NAMALWA (cell line): ENCODE results near the gene ALOX12B.
"Not testable (repeated sequence)": the region's sequence is repeated elsewhere in the genome, so short reads cannot be mapped to it uniquely, and the experiment has no call there.

Experiments
- DNase-seq: peaks from one replicate; pipeline ENCODE4 v3.0.0-alpha.2; 2015; ENCODE audit warnings: low spot score

The ALOX12B gene

DNA sequence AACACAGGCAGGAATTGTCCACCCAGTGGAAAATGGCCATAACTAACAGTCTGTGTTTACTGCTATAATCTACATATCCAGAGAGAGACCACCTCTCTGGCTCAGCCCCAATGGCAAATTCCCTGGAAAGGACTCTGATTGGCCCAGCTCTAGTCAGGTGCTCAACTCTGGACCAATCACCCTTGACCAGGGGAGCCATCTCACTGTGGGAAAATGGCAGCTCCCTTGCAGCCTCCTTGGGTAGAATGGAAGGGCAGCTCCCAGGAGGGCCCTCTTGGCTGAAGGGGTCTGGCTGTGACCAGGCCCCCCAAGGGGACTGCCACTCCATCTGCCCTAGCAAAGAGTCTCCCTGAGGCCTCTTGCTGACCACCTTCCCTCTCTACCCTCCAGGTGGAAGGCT is 45.5 kb downstream of the ALOX12B start:
- no peak for DNase-seq

DNA sequence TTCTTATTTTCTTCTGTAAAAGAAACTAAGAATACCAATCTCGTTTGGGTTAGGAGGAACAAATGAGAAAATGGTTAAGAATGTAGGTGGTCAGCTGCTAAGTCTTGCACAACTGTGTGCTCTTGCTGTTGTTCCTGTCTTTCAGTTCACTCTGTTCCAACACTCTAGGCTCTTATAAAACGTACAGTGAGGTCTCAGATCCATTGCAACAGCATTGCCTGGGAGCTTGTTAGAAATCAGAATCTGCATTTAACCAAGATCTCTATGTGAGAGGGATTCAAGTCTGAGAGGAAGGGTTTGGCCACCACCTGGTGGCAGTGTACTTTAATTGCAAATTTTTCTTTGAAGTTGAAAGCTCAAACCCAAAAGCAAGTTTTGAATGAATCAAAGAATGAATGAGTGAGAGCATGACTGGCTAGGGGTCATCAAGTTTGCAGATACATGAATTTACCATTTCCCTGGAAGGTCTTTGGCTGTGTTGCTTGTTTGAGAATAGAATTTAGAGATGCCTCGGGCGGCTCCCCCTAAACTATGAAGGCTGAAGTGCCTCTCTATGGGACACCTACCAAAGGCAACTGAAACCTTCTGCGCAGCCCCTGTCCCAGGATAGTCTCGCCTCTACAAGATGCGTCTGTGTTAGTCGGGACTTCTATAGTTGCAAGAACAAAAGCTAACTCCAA is 46.1 kb downstream of the ALOX12B start:
- peak; percentile 68 for DNase-seq

DNA sequence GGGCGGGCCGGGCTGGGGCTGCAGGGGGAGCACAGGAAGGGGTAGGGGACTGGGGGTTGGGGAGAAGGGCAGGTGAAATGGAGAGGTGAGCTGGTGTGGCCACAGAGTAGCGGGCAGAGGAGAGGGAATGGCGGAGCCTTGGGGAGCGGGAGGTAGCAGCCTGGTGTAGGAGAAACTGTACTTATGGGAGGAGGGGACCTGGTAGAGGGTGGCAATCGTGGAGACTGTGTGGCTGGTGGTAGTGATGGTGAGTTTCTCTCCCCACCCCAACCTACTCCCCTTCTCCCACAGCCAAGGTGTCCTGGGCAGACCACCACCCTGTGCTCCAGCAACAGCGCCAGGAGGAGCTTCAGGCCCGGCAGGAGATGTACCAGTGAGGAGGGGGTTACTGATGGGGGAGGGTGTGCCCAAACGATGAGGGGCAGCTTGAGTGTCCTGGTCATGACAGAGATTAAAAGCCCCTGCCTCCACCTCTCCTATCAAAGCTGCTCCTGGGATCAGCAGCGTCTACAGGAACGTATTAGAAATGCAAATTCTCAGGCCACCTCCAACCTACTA is 47.8 kb downstream of the ALOX12B start:
- DNase-seq, result no peak

DNA sequence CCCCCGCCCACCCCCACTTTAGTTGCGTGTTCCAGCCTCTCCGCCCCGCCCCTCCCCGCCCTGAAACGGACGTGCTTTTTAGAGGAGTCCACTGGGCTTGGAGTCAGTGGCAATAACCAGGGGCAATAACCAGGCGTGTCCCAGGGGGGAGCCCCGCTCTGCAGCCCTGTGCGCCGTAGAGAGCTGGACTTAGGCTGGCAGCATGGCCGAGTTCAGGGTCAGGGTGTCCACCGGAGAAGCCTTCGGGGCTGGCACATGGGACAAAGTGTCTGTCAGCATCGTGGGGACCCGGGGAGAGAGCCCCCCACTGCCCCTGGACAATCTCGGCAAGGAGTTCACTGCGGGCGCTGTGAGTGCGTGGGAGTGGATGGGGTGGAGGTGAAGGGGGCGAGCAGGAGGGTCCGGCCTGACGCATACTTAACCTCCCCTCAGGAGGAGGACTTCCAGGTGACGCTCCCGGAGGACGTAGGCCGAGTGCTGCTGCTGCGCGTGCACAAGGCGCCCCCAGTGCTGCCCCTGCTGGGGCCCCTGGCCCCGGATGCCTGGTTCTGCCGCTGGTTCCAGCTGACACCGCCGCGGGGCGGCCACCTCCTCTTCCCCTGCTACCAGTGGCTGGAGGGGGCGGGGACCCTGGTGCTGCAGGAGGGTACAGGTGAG is 48.4 kb downstream of the ALOX12B start, which contains the start of gene ALOX15B:
Gene ALOX15B, plus strand, starts transcription at position 106 of the 657 bp plus-strand sequence. Its CDS starts 97 bp downstream, at position 203.
- no peak for DNase-seq

DNA sequence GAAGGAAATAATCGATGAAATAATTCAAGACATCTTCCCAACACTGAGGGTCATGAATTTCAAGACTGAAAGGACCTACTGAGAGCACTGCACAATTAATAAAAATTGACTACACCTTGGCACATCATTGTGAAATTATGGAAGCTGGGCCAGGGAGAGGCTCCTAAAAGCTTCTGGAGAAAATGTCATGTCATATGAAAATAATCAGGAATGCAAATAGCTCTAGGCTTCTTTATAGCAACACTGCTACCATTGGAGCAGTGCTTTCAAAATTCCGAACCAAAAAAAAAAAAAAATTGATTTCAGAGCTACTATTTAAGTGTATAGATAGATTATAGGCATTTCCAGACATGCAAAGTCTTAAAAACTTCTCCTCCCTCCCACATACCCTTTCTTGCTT is 55.1 kb downstream of the ALOX12B start:
- no peak for DNase-seq

DNA sequence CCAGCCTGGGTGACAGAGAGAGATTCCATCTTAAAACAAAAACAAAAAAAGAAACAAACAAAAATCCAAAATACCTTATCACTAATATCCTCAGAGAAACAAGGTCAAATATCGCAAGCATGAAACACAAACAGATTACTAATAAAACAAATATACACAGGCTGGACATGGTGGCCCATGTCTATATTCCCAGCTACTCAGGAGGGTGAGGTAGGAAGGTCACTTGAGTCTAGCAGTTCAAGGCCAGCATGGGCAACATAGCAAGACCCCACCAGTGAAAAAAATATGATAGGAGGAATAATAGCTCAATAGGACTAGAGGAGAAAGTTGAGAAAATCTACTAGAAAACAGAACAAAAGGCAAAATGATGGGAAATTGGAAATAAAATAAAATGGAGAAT is 55.6 kb downstream of the ALOX12B start:
- DNase-seq, result no peak

DNA sequence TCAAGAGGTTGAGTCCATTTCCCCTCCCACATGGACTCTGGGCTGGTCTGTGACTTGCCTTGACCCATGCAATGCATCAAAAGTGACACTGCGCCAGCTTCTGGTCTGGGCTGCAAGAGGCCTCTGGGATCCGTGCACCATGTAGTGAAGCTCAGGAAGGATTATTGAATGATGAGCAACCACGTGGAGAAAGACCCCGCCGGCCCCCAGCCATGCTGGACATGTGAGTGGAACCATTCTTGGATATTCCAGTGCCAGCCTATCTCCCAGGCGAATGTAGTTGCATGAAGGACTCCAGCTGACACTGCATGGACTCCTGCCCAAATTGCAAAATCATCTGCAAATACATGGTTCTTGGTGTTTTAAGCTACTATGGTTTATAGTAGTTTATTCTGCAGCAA is 56.3 kb downstream of the ALOX12B start:
- no peak for DNase-seq

DNA sequence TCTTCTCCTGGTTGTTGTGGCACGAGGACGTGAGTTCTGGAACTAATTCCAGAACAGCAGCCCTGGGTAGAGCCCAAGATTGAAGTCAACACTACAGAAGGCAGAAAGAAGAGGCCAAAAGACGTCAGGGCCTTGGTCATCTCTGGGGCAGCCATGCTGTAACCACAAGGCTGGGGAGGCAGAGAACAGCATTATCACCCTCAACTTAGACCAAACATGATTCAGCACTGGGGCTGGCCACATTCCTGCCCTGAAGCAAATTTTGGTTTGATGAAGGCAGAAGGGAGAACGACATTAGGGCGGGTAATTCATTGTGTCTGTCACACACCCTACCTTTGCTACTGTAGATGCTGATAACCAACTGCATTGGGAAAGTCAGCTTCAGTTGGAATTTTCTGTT is 58.4 kb downstream of the ALOX12B start:
- no peak for DNase-seq

DNA sequence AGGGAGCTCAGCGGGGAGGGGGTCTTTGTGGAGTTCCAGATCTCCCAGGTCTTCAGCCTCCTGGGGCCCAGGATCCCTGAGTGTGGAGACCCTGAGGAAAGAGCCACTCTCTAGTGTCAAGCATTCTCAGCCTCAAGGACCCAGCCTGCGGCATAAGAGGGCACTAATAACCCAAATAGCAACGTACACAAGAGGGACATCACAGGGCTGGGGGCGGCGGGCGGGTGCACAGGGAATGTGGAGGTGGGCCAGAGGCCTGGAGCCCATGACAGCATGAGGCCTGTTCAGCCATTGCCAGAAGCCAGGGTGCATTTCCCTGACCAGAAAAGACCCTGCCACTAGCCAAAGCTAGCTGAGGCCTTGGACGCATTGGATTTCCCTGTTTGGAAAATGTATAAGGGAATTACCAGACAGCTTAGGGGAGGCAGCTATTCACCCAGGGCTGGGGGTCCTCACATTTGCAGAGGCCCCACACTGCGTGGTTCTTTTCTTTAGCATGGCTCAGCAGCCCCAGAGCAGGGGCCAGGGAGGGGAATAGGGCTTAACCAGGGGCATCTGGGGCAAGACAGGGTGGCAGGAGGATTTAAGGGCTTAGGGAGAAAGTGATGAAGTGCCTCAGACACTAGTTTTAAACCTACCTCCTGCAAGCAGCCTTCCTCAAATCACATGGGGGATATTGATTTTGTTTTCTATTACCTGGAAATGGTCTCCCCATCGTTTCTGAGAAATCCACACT is 62.2 kb downstream of the ALOX12B start:
- no peak for DNase-seq

DNA sequence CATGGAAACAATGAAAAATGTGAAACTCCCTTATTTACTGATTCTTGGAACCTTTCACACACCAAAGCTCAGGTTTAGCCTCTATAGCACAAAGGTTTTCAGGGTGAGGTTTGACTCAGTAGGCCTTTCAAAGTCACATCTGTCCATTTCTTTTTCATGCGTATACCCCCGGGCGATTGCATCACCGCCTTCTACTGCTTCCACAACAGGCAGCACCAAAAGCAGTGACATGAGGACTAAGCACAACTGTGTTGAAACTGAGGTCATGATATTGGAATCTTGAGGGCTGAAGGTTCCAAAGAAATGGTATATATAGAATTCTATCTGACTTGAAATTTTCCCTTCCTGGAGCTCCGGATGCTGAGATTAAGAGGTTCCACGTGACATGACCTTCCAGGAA is 63.4 kb downstream of the ALOX12B start:
- not testable (repeated sequence) for DNase-seq
